Vagina (tissue), 2 donors: ENCODE results near the gene RPIA.

Source experiments
- POLR2A ChIP-seq, 2 donors: fragments of 450-650 bp; IDR thresholded peaks; one replicate each; pipeline ENCODE4 v1.6.1; 2017; ENCODE audit warnings: antibody characterized with exemption in 2 of 2, mild to moderate bottlenecking in 2 of 2, moderate library complexity in 2 of 2
- POLR2AphosphoS5 ChIP-seq, 2 donors: sonication (generic); formaldehyde crosslinking; IDR thresholded peaks; one replicate each; pipeline ENCODE4 v1.9.0; 2017; ENCODE audit warnings: antibody characterized with exemption in 2 of 2, mild to moderate bottlenecking in 2 of 2, low read depth in 1 of 2; ENCODE audit not compliant: insufficient read depth in 1 of 2
- TF ChIP-seq, protein P1 (sequence below), 3 experiments: fragments of 450-650 bp in 2 of 3; fragments of 200-600 bp in 1 of 3; sonication (generic) in 1 of 3; IDR thresholded peaks; one replicate each; pipeline ENCODE4 v1.5.1; 2017 to 2019; ENCODE audit warnings: antibody characterized with exemption in 3 of 3, mild to moderate bottlenecking in 2 of 3, moderate library complexity in 2 of 3

DNA sequence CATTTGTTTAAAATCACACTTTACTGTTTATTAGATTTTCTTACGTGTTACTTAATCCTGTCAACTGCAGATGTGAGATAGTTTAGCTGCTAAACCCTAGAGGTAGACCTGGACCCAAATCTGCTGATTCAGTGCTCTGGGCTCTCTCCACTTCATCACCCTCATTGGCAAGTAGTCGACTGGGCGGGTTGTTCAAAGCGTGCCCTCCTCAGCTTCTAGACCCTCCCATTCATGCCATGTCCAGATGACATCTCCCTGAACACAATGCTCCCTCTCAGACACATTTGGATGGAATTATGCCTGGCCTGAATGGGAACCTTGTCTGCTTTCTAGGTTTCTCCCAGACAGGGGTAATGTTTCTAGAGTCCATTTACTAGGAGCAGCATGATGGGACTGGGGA lies 43.7 kb downstream of the RPIA start:
- TF ChIP-seq POLR2AphosphoS5 (IDR thresholded peaks at IDR 0.05; ENCODE audit: insufficient read depth in 1 of 2, low read depth in 1 of 2) (no peak), POLR2A (IDR thresholded peaks at IDR 0.05) (no peak)
- TF ChIP-seq, protein P1, sequence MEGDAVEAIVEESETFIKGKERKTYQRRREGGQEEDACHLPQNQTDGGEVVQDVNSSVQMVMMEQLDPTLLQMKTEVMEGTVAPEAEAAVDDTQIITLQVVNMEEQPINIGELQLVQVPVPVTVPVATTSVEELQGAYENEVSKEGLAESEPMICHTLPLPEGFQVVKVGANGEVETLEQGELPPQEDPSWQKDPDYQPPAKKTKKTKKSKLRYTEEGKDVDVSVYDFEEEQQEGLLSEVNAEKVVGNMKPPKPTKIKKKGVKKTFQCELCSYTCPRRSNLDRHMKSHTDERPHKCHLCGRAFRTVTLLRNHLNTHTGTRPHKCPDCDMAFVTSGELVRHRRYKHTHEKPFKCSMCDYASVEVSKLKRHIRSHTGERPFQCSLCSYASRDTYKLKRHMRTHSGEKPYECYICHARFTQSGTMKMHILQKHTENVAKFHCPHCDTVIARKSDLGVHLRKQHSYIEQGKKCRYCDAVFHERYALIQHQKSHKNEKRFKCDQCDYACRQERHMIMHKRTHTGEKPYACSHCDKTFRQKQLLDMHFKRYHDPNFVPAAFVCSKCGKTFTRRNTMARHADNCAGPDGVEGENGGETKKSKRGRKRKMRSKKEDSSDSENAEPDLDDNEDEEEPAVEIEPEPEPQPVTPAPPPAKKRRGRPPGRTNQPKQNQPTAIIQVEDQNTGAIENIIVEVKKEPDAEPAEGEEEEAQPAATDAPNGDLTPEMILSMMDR (IDR thresholded peaks at IDR 0.05), result no peak
